A673 (cell line): ENCODE results near the gene AP1S2. TPM values are rescaled to one million over a fixed set of nuclear protein-coding genes. Genes with fewer than 3 reads are reported as not detected.

Experiments
- BruUV-seq: library from RNA; stranded (reverse); fragments of 400-500 nt; replicated peaks from 2 replicates; lab custom pipeline; 2021; lab: Mats Ljungman, UMichigan
- CTCF ChIA-PET: fragments of 300-600 bp; sonication (Branson Sonifier 250); formaldehyde crosslinking; loops from one replicate; lab custom pipeline; 2022; ENCODE audit warnings: antibody characterized with exemption; lab: Charles Lee
- POLR2A ChIA-PET: fragments of 300-600 bp; sonication (Branson Sonifier 250); formaldehyde crosslinking; loops from one replicate; lab custom pipeline; 2022; ENCODE audit warnings: antibody characterized with exemption; ENCODE audit not compliant: low non-redundant PET; lab: Charles Lee
- DNase-seq: peaks from one replicate; pipeline ENCODE4 v3.0.0-alpha.2; 2015; ENCODE audit warnings: low spot score
- H3K27ac ChIP-seq: fragments of 200-600 bp; sonication (generic); 2 replicates; pipeline ENCODE4 v1.5.1; 2016; ENCODE audit warnings: mixed run types, low read depth, mild to moderate bottlenecking, mixed read lengths, antibody characterized with exemption, low read length; ENCODE audit not compliant: poor library complexity, severe bottlenecking
- H3K27me3 ChIP-seq: fragments of 200-600 bp; sonication (generic); replicated peaks from 2 replicates; pipeline ENCODE4 v1.6.1; 2017; ENCODE audit warnings: mixed run types, low read depth, mild to moderate bottlenecking, mixed read lengths, antibody characterized with exemption, low read length; ENCODE audit not compliant: insufficient read depth, poor library complexity
- H3K36me3 ChIP-seq: fragments of 200-600 bp; sonication (generic); 2 replicates; pipeline ENCODE4 v1.6.1; 2016; ENCODE audit warnings: mixed run types, mild to moderate bottlenecking, mixed read lengths, antibody characterized with exemption, low read length; ENCODE audit not compliant: insufficient read depth, poor library complexity, severe bottlenecking
- H3K4me1 ChIP-seq: fragments of 200-600 bp; sonication (generic); 2 replicates; pipeline ENCODE4 v1.6.1; 2017; ENCODE audit warnings: mixed run types, mild to moderate bottlenecking, mixed read lengths, antibody characterized with exemption, low read length; ENCODE audit not compliant: insufficient read depth, poor library complexity, severe bottlenecking
- H3K4me3 ChIP-seq: fragments of 200-600 bp; sonication (generic); 2 replicates; pipeline ENCODE4 v1.5.1; 2016; ENCODE audit warnings: low read depth, mixed run types, mild to moderate bottlenecking, mixed read lengths, low read length; ENCODE audit not compliant: poor library complexity, severe bottlenecking
- H3K9me3 ChIP-seq: fragments of 200-600 bp; sonication (generic); 2 replicates; pipeline ENCODE4 v1.6.1; 2016; ENCODE audit warnings: mixed run types, low read depth, mild to moderate bottlenecking, mixed read lengths, antibody characterized with exemption, low read length; ENCODE audit not compliant: poor library complexity, severe bottlenecking
- EZH2 ChIP-seq: fragments of 200-600 bp; sonication (generic); IDR thresholded peaks from 2 replicates; pipeline ENCODE4 v1.6.1; 2017; ENCODE audit warnings: borderline replicate concordance, low read depth, mild to moderate bottlenecking, mixed read lengths, antibody characterized with exemption, low read length; ENCODE audit not compliant: poor library complexity, severe bottlenecking
- intact Hi-C: fragments of 100-400 bp; cut with micrococcal nuclease; formaldehyde crosslinking; loops from one replicate; pipeline ENCODE4 v1.10.0; 2022; ENCODE audit not compliant: unreplicated experiment
- total RNA-seq: library from RNA; stranded (reverse); gene quantifications from 2 replicates; pipeline ENCODE4 v1.2.3, GENCODE V29; 2021
- TF ChIP-seq, protein P1 (sequence below): fragments of 300-800, 200-600 bp; sonication (generic); conservative IDR thresholded peaks from 2 replicates; pipeline ENCODE4 v1.5.1; 2017; ENCODE audit warnings: low read depth, mild to moderate bottlenecking, antibody characterized with exemption, low read length, moderate library complexity, mixed read lengths

The AP1S2 gene
- total RNA-seq, 1 experiment from 2014 or later: 59.3 TPM

DNA sequence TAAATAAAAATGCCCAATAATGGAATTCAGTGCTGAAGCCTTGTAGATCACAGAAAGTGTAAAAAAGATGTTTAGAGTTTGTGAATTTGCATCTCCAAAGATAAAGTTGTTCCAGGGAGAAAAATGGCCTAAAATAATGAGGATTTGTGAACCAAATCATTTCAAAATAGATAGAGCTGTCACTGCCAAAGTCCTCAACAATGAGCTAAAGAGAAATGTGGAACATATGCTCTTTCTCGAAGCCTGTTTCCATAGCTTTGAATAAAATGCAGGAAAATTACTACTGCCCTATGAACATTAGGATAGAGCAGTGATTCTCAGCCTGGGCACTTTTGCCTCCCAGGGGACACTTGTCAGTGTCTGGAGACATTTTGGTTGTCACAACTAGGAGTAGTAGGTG is 3.4 kb upstream of the AP1S2 start:
- no peak for DNase-seq
- ChIA-PET CTCF (no interaction called here), POLR2A (no interaction called here)
- no TSS peak for BruUV-seq
- Histone ChIP-seq H3K27ac (no peak overlapping the region), H3K9me3 (no peaks in the 10 kb centered on the region), H3K27me3 (peaks cover under 1% of the 10 kb centered on the region), H3K36me3 (no peaks in the 10 kb centered on the region), H3K4me3 (no peak overlapping the region), H3K4me1 (peaks cover 10% of the 10 kb centered on the region)
- no peak for TF ChIP-seq EZH2
- TF ChIP-seq, protein P1, sequence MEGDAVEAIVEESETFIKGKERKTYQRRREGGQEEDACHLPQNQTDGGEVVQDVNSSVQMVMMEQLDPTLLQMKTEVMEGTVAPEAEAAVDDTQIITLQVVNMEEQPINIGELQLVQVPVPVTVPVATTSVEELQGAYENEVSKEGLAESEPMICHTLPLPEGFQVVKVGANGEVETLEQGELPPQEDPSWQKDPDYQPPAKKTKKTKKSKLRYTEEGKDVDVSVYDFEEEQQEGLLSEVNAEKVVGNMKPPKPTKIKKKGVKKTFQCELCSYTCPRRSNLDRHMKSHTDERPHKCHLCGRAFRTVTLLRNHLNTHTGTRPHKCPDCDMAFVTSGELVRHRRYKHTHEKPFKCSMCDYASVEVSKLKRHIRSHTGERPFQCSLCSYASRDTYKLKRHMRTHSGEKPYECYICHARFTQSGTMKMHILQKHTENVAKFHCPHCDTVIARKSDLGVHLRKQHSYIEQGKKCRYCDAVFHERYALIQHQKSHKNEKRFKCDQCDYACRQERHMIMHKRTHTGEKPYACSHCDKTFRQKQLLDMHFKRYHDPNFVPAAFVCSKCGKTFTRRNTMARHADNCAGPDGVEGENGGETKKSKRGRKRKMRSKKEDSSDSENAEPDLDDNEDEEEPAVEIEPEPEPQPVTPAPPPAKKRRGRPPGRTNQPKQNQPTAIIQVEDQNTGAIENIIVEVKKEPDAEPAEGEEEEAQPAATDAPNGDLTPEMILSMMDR: no peak
- intact Hi-C loops: no loop called here

DNA sequence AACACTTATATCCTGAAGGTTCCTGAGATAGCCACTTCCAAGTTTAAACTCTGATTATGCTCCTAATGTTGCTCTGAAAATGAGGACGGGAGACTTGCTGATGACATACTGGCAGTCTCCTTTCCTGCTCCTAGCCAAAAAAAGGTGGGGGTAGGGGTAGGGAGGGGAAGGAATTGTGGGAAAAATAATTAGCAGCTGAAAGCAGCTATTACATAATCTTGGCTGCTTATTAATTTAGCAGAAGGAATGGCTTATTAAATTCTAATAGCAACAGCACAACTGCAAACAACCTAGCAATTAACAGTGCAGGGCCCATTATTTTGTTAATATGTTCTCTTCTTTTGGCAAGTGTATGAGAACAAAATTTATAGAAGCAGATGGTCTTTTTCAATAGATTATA is 2.0 kb upstream of the AP1S2 start:
- Histone ChIP-seq H3K9me3 (no peaks in the 10 kb centered on the region), H3K27me3 (no peaks in the 10 kb centered on the region), H3K4me1 (peaks cover 10% of the 10 kb centered on the region), H3K4me3 (no peak overlapping the region), H3K27ac (no peak overlapping the region), H3K36me3 (no peaks in the 10 kb centered on the region)
- BruUV-seq: no TSS peak
- TF ChIP-seq, protein P1: no peak
- intact Hi-C loops: no loop called here
- ChIA-PET CTCF (no interaction called here), POLR2A (no interaction called here)
- DNase-seq: no peak

DNA sequence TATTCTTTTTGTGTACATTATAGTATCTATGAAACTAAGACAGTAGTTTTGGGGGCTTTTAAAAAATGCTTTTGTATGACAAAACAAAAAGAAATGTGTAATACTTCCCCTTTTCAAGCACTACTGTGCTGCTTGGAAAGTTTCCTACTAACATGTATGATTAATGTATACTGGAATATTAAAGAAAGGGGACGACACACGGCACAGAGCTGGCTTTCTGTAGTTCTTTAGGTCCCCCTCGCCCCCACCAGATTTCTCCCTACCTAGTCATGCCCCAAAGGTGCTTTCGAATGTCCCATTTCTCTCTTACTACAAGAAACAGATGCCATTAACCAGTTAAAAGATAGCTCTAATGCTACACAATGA is 1.6 kb upstream of the AP1S2 start:
- TF ChIP-seq, protein P1: no peak
- TF ChIP-seq EZH2: no peak
- Histone ChIP-seq H3K27me3 (no peaks in the 10 kb centered on the region), H3K4me3 (no peak overlapping the region), H3K9me3 (no peaks in the 10 kb centered on the region), H3K36me3 (no peaks in the 10 kb centered on the region), H3K27ac (no peak overlapping the region), H3K4me1 (peaks cover 10% of the 10 kb centered on the region)
- POLR2A ChIA-PET: no interaction called here
- no peak for DNase-seq
- BruUV-seq: no TSS peak
- intact Hi-C loops: no loop called here
- CTCF ChIA-PET: no interaction called here
